Left ventricle myocardium superior (tissue), 1 donor: ENCODE results near the gene CCNK. TPM values are rescaled to one million over a fixed set of nuclear protein-coding genes. Genes with fewer than 3 reads are reported as not detected.

Experiments
- ATAC-seq: fragments of 200-7000 bp; cut with Tn5 transposase; one replicate; pipeline ENCODE4 v1.9.1; 2020; ENCODE audit warnings: mild to moderate bottlenecking, moderate library complexity
- DNase-seq: peaks from one replicate; pipeline ENCODE4 v3.0.0-alpha.2; 2020
- intact Hi-C: fragments of 100-400 bp; cut with micrococcal nuclease; formaldehyde crosslinking; loops from one replicate; pipeline ENCODE4 v1.11.0; 2022
- total RNA-seq: library from RNA; stranded (reverse); fragmentation: NEBNext Ultra II Directional; extraction: Animal tissue kit (Norgen Biotek cat#: 25700); gene quantifications from one replicate; pipeline ENCODE4 v1.2.1, GENCODE V29; 2021
- donor health status: DM: no; HTN: yes; CAD: no; lungs with severe emphysema.

Gene CCNK
- total RNA-seq, 1 donor from 2014 or later: 37.5 TPM

DNA sequence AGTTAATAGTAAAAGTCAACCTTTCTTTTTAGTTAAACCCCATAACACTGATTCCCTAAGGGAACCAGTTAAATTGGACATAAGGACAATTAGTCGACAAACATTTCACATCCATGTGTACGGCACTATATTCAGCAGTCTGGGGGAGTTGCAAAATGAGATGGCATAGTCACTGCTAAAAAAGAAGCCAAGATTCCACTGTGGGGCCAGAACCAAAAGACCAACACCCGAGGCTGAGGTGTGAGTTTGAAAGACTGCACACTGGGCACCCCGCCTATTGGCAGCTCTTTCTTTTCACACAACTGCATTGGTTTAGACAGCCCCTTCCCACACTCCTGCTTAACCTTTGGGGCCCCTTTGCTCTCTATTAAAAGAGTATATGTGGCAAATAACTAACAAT lies 17.2 kb upstream of the CCNK start:
- DNase-seq: no peak
- intact Hi-C loops: no loop called here
- no peak for ATAC-seq

DNA sequence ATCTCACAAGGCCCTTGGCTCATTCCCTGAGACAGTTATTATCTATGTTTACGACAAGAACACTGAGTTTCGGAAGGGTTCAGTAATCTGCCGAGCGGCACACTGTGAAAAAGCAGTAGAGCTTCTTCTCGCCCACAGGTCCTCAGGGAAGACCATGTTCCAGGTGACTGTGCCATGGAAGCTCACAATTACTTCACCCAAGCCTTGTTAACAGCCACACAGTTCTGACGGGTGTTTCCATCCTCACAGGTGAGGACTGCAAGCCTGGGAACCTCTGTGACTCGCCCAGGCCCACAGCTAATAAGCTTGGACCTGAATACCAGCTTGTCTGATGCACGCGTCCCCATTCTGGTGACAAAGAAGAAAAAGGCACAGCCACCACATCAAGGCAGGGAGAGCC lies 15.9 kb upstream of the CCNK start:
- DNase-seq (no peak), ATAC-seq (no peak)
- intact Hi-C loops: no loop called here

DNA sequence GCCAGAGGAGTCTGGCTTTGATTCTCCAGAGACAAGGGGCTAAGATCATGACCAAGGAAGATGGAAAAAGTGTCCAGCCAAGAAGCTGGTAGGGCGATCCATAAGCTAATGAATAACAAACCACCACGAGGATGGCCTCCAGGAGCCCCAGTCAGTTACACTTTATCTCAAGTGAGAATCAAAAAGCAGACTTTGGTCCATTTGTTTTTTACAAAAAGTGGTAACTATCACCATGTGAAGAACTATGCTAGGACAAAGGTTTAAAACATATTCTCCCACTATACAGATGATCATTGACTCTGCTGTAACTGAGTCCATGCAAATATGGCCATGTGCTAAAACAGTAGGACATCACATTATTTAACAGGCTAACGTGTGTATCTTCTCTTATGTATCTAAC lies 14.5 kb upstream of the CCNK start:
- DNase-seq (no peak), ATAC-seq (no peak)
- intact Hi-C loops: no loop called here

DNA sequence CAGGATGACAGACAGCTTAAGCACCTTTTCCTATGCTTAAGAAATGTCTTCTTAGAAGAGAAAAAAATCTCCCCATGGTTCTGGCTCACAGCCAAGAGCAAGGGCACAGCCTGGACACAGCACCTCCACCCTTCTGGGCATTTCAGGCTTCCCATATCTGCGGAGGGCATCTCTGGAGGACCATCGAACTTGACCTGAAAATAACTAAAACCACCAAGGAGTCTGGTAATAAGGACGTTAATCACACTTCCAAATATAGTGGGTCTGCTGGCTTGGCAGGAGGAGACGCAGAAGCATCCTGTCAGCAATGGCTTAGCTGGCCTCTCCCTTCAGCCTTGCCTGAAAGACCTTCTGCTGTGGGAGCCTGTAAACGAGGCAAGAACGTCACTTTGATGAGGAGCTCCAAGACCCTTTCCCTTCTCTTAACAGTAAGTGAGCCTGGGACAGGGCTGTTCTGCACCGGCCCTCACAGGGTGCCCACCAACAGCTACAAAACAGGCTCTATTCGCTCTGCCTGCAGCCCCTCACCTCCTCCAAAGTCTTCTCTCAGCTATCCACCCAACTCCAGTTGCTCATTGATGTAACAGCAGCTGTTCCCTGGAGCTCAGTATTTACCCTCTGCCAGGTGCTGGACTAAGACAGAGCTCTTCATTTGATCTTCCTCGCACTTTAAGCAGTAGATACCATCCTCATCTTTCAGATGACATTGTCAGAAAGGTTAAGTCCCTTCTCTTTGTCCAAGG lies 13.7 kb upstream of the CCNK start:
- DNase-seq (no peak), ATAC-seq (peak; percentile 72)
- intact Hi-C loops: no loop called here

DNA sequence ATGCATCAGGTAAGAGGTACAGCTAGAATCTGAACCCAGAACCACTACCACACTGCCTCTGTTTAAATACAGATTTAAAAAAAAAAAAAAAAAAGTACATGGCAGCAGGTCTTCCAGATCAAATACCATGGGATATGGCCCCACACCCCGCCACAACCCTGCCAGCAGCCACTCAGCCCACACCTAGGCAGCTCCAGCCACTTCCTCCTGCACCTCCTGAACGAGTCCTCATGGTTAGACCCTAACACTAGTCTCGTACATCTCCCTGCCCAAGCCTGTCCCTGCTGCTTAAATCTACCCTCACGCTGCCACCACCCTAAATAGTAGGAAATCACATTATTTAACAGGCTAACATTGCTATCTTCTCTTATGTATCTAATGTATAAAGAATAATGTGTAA lies 13.1 kb upstream of the CCNK start:
- DNase-seq (no peak), ATAC-seq (peak; percentile 50)
- intact Hi-C loops: no loop called here

DNA sequence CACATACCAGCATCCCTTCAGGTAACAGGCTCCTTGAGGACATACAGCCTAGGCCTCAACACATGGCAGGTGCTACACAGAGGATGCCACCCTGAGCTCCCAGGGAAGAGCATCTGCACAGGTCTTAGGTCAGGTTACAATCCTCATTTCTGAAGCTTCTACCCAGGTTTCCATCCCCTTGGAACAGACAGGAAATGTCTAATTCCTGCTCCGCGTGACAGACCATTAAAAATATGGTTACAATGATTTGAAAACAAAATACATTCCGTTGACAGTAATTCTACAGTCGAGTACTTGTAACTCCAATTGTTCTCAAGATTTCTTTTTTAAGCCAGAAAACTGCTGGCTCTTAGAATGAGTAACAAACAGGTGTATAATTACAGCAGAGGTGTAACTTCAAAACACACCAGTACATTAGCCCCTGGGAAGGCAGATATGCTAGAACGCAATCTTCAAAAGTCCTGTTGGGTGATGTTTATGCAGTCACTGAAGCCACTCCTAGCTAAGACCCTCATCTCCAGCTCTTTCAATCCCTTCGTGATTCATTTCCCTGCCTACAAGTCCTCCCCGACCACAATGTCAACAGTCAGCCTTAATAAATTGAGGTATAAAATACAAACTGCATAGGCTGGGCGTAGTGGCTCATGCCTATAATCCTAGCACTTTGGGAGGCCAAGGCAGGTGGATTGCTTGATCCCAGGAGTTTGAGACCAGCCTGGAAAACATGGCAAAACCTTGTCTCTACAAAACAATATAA lies 12.2 kb upstream of the CCNK start:
- ATAC-seq (no peak), DNase-seq (no peak)
- intact Hi-C loops: no loop called here

DNA sequence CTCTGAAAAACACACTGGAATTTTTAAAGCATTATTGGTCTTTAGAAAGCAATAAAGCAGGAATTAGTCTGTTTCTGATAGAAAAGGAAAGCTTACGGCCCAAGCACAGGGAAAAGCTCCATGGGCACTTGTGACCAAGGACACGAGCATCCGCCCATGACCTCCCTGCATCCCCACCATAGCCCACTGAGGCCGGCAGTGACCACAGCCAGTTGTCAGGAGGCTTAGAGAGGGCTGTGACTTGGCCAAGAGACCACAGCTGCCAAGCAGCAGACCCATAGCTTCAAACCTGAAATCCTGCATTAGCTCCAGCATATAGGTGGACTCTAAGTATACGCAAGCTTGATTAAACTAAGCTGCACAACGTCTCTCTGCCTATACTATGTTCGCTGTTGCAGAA lies 9.5 kb upstream of the CCNK start:
- no peak for ATAC-seq
- DNase-seq: no peak
- intact Hi-C loops: no loop called here

DNA sequence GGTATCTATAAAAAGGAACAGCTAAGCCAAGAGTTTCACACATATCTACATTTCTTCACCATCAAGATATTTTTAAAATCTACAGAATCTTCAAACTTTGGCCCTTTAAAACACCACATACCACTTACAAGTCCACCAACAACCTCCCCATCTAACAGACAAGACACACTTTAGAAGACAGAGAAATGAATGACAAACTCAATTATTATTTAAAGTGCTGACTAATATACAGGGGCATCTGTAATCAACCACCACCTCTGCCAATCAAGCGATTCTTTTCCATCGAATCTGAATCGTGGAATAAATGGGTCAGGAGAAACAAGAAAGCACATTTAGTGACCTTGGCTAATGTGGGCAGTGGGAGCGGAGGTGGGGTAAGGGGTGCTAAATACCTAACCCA lies 8.3 kb upstream of the CCNK start:
- no peak for ATAC-seq
- intact Hi-C loops: no loop called here
- DNase-seq: no peak

DNA sequence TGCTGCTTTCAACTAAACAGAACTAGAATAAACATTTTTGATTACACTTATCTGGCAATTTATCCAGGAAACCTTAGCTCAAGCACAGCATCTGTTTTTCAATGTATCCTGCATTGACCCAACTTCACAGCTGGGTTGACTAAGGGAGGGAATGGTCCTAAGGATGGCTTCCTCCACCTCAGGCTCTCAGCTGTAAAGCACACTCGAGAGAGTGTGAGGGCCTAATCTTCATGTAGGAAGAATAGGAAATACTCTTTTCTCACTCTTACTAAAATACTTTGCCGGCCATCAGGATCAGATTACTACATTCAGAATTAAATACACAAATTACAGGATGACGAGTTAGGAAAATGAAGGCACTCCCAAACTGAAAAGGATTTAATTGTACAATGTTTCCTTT lies 7.8 kb upstream of the CCNK start:
- intact Hi-C loops: no loop called here
- ATAC-seq: no peak
- DNase-seq: no peak

DNA sequence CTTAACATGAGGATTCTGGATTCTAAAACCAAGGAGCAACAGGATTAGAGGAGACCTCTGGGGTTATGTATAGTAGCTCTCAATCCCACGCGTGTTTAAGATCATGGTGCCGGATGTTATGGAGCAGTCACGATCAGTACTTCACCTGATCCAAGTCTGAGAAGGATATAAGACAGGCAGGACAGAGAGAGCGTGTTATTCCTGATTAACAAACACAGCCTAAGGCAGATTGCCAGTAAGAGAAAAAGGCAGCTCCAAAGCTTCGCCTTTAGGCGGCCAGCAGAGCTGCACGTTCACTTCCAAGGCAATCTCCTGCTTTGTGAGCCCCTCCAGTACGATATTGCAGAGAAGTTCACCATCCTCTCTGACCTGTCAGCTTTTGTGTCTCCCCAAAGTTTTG lies 6.0 kb upstream of the CCNK start:
- no peak for DNase-seq
- ATAC-seq: peak; percentile 50
- intact Hi-C loops: no loop called here

DNA sequence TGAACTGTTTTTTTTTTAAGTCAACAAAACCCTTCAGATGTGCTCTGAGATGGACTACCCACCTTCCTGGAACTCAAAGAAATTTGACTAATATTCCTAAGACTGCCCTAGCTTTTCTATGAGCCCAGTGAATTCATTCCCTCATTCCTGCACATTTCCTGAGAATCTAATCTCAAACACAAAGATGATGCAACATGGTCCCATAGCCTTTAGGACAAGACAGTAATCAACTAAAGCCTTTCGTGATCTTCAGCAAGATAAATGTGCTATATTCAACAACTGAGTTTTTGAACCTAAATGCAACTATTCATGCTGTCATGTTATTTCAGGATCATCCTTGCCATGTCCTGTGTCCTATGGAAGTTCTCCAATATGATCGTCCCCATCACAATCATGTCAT lies 5.5 kb upstream of the CCNK start:
- no peak for DNase-seq
- ATAC-seq: no peak
- intact Hi-C loops: no loop called here

DNA sequence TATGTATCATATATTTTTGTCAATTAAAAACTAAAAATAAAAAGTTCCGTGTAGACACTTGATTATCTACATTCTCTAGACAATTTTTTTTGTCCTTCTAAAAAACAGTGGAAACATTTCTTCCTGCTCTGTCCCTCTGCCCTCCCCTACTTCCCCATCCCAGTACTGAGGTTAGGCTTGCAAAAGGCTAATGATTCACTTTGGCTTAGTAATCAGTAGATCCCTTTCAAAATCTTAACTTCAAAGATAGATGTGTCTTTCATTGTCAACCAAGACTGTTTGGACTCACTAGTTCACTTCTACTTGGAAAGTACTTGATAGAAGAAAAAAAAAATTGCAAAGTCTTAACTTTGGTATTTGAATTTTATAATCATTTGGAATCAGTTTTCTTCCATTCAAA lies 4.3 kb upstream of the CCNK start:
- intact Hi-C loops: no loop called here
- no peak for ATAC-seq
- DNase-seq: no peak

DNA sequence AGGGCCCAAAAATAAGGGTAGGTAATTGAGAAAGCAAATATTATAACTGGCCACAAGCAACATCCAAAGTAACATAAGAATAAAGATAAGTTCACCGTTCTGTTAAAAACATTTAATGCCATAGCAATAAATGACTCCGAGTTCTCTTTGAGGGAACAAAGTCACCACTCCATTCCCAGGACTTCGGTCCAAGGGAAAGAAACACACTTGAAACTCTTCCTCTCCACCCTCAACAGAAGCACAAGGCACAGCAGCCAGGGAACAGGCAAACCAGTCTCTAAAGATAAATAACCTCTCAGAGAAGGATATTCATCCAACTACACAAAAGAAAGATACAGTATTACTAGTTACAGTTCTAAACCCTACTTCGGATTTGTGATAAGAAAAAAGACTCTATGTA lies 3.1 kb upstream of the CCNK start:
- intact Hi-C loops: no loop called here
- ATAC-seq: no peak
- no peak for DNase-seq

DNA sequence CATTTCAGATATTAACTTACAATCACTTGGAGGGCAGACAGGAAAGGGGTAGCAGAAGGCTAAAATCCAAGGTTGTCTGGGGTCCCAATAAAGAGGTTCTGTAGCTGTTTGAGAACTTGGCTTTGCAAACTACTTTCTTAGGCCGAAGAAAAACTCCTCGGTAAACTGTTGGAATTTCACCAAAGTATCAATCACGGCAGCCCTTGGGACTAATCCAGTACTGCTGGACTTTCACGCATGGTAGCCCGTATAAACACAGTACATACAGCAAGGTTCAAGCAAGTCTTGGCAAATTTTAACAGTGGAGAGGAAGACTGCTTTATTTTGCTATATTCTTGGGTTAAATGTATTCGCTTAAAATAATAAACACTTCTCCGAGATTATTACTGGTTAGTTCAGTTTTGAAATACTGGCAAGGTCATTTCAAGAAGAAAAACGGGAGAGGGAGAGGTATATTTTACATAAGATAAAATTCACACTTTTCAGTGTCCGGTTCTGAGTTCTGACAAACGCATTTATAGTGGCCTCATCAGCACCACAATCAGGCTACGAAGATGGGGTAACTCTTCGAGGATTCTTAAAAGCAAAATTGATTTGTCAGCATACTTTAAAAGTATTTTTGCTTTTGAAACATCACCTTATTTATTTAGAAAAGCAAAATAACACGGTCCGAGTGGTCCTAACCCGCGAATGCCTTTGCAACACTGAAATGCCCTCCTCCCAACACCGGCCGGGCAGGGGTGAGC lies 1.9 kb upstream of the CCNK start:
- DNase-seq (no peak), ATAC-seq (no peak)
- intact Hi-C loops: no loop called here

DNA sequence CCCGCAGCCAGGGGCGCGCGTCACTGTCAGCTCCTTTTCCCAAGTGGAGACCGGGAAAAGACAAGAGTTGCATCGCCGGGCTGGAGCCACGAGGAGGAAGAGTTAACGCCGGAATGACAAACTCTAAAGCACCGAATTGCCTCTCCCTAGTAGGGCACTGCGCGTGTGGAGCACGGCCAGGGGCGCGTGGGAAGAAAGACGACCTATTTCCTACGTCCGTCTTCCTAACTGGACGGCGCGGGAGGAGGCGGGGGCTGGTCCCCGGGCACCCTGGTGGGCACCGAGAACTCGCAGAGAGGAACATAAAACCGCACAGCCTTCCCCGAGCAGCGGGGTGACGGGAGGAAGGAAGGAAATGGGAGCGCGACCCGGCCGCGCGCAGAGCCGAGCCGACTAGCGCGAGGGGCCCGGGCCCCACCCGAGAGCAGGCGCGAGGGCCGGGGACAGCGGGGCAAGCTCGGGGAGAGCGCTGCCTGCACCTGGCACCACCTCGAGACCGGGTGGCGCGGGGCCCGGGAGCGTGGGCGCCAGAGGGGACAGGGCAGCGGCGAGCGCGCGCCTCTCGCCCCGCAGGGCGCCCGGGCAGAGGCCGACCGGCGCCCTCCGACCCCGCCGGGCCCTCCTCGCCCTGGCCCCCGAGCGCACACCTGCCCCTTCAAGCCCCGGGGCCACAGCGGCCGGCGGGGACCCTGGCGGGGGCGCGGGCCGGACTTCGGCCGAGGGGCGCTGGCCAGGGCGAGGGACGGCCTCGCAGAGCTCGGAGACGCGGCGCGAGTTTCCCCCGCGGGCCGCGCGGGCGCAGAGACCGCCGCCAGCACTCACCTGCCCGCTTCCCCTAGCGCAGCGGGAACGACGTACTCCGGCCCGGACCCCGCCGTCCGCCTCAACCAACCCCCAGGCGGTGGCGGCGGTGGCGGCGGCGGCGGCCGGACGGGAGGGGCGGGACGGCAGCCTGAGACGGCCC lies 1.0 kb upstream of the CCNK start, which contains the start of gene SETD3:
Gene SETD3 (minus strand): TSS at position 954 of the 964 bp plus-strand sequence. CDS start 15,054 bp downstream, outside the sequence.
- intact Hi-C loops: no loop called here
- ATAC-seq (no peak), DNase-seq (peak; percentile 77)

DNA sequence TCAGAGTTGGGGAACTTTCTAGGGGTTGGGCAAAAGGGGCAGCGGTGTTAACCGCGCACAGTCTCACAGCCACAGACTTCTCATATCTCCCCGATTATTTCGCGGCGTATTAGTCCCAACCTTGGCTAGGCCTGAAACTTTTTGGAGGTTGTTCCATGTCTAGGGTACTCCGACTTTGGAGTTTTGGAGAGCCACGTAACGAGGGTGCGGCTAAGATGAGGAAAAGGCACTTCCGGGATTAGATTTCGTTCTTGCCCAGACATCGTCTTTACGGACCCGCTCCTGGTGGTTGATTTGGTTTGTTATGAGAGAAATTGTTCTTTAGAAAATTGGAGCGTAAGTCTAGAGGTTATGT lies 513 bp downstream of the CCNK start:
- intact Hi-C loops: no loop called here
- no peak for ATAC-seq
- DNase-seq: no peak

DNA sequence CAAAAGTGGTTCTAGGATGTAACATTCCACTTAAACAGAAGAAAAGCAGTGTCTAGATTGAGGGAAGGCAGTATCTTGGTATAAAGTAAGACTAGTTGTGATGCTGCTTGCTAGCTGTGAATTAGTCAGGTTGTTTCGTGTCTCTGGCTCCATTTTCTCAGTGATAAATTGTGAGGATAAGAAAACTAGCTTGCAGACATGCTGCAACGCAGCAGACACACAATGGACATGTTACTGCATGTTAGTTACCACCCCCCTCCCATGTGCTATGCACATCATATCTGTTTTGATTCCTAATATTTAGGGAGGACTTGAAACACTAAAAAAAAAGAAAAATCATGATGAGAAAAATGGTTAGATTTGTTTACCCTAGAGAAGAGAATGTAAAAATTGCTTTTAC lies 2.9 kb downstream of the CCNK start:
- DNase-seq (no peak), ATAC-seq (no peak)
- intact Hi-C loops: no loop called here

DNA sequence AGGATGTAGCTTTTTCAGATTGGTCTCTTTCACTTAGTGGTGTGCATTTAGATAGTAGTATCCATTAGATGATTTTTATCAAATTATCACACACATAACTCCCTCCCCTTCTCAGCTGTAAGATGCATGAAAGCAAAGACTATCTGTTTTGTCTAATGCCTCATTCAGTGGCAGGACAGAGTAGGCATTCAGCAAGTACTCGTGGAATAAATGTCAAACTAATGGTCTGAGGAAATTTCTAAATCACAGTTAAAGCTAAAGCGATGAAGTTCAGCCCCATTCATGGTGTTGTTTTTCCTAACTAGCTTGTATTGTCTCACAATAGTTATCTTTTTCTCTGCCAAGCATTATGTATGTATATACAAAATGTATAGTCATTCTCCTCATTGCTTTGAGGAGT lies 16.1 kb downstream of the CCNK start:
- intact Hi-C loops: no loop called here
- no peak for ATAC-seq
- DNase-seq: no peak

DNA sequence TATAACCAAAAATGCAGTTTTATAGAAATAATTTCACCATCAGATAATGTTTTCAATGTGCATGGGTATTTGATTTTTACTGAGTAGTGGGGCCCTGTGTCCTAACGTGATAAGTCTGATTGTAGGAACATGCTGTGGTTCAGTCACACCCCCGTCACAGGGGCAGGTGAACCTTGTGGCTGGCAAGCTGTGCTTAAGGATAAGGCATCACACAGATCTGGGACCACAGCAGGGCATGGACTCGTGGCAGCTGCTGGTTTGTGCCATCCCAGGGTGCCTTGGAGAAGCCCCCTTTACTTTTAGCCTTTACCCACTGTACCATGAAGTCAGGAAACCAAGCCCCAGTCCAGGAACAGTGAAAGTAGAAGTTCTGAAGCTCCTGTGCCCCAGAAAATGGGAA lies 16.7 kb downstream of the CCNK start:
- no peak for DNase-seq
- ATAC-seq: no peak
- intact Hi-C loops: no loop called here
